ENCODE measurements around the gene TCHH. TPM values are rescaled to one million over a fixed set of nuclear protein-coding genes. Genes with fewer than 3 reads are reported as not detected.

The TCHH gene
- total RNA-seq, 1 donor from 2014 or later, result not detected

DNA sequence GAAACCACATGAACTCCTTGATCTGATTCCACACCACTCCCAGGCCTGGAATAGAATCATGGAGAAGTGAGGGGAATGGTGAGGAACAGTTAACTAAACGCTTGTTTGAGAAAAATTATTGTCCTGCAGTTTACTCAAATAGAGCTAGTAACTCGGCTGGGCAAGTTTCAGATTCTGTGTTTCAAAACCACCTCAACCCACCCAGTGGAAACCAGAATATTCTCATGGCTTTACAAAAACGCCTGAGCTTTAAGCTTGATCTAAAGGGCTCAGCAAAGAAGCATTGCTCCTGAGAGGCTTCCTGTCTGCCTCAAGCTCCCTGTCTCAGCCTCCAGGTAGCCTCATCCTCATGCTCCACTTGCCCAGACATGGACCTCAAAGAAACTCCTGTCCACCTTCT is 42.9 kb downstream of the TCHH start:
- H3K9me3 Mint-ChIP-seq (ENCODE audit: low read depth), result no peaks in the 10 kb centered on the region
- H3K4me3 Mint-ChIP-seq (ENCODE audit: unreplicated experiment), result no peak overlapping the region
- TF ChIP-seq, protein P1, sequence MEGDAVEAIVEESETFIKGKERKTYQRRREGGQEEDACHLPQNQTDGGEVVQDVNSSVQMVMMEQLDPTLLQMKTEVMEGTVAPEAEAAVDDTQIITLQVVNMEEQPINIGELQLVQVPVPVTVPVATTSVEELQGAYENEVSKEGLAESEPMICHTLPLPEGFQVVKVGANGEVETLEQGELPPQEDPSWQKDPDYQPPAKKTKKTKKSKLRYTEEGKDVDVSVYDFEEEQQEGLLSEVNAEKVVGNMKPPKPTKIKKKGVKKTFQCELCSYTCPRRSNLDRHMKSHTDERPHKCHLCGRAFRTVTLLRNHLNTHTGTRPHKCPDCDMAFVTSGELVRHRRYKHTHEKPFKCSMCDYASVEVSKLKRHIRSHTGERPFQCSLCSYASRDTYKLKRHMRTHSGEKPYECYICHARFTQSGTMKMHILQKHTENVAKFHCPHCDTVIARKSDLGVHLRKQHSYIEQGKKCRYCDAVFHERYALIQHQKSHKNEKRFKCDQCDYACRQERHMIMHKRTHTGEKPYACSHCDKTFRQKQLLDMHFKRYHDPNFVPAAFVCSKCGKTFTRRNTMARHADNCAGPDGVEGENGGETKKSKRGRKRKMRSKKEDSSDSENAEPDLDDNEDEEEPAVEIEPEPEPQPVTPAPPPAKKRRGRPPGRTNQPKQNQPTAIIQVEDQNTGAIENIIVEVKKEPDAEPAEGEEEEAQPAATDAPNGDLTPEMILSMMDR (IDR thresholded peaks at IDR 0.05), result no peak
- DNase-seq (ENCODE audit: low spot score), result no peak
- no peak overlapping the region for H3K27ac Mint-ChIP-seq (ENCODE audit: unreplicated experiment)
- no peaks in the 10 kb centered on the region for H3K36me3 Mint-ChIP-seq (ENCODE audit: low read depth)
- no peaks in the 10 kb centered on the region for H3K4me1 Mint-ChIP-seq (ENCODE audit: low read depth)
- H3K27me3 Mint-ChIP-seq (ENCODE audit: low read depth), result peaks cover 56% of the 10 kb centered on the region

DNA sequence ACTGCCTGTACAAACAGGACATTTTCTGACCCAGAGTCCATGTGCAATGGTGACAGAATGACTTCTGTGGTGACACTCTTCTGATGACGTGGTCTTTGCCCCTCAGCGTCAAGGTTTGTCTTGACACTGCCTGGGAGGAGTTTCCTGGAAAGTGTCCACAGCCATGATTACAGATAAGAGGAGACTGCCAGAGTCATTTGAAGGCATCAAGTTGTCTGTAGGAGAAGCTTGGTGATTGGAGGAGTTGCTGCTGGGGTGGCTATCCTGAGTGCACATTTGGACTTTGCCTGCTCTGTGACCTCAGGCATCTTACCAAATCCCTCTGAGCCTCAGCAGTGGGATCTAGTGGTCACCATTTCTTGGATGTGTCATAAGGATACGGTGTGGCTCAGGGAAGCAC is 44.1 kb downstream of the TCHH start:
- Mint-ChIP-seq H3K36me3 (ENCODE audit: low read depth) (no peaks in the 10 kb centered on the region), H3K4me1 (ENCODE audit: low read depth) (no peaks in the 10 kb centered on the region), H3K27me3 (ENCODE audit: low read depth) (peaks cover 57% of the 10 kb centered on the region), H3K9me3 (ENCODE audit: low read depth) (no peaks in the 10 kb centered on the region), H3K4me3 (ENCODE audit: unreplicated experiment) (no peak overlapping the region), H3K27ac (ENCODE audit: unreplicated experiment) (no peak overlapping the region)
- DNase-seq (ENCODE audit: low spot score), result no peak
- TF ChIP-seq, protein P1 (IDR thresholded peaks at IDR 0.05), result no peak

DNA sequence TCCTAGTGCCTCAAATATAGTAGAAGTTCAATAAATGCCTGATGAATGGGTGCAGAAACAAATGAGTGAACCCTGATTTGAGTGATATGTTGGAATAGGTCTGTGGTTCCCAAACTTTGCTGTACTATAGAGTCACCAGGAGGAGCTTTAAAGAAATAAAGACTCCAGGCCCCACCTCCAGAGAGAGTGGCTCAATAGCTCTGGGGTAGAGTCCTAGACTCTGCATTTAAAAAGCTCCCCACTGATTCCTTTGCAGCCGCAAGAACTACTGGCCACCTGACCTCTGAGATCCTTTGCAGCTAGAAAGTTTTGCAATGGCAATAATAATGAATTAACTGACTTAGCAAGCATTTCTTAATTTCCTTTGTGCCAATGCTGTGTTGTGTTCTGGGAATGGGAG is 47.3 kb downstream of the TCHH start:
- H3K4me1 Mint-ChIP-seq (ENCODE audit: low read depth), result no peaks in the 10 kb centered on the region
- H3K27me3 Mint-ChIP-seq (ENCODE audit: low read depth), result peaks cover 47% of the 10 kb centered on the region
- H3K36me3 Mint-ChIP-seq (ENCODE audit: low read depth), result no peaks in the 10 kb centered on the region
- no peak for DNase-seq (ENCODE audit: low spot score)
- no peak overlapping the region for H3K27ac Mint-ChIP-seq (ENCODE audit: unreplicated experiment)
- H3K4me3 Mint-ChIP-seq (ENCODE audit: unreplicated experiment), result no peak overlapping the region
- TF ChIP-seq, protein P1 (IDR thresholded peaks at IDR 0.05), result no peak
- H3K9me3 Mint-ChIP-seq (ENCODE audit: low read depth), result no peaks in the 10 kb centered on the region

DNA sequence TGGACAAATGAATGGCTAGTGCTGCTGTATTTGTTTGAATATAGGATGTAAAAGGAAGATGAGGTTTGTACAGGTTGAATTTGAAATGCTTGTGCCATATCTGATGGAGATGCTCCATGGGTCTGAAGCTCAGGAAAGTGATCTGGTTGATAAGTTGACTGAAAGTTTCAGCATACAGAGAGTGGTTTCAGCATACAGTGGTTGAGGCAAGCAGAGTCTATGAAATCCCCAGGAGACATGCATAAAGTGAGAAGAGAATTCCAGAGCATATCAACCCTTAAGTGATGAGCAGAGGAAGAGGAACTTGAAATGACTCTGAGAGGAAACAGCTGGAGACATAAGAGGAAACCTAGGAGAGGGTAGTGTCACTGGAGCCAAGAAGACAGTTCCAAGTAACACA is 48.1 kb downstream of the TCHH start:
- no peak overlapping the region for H3K27ac Mint-ChIP-seq (ENCODE audit: unreplicated experiment)
- H3K4me3 Mint-ChIP-seq (ENCODE audit: unreplicated experiment), result no peak overlapping the region
- TF ChIP-seq, protein P1 (IDR thresholded peaks at IDR 0.05), result no peak
- no peaks in the 10 kb centered on the region for H3K4me1 Mint-ChIP-seq (ENCODE audit: low read depth)
- H3K36me3 Mint-ChIP-seq (ENCODE audit: low read depth), result no peaks in the 10 kb centered on the region
- H3K9me3 Mint-ChIP-seq (ENCODE audit: low read depth), result no peaks in the 10 kb centered on the region
- DNase-seq (ENCODE audit: low spot score), result no peak
- peaks cover 44% of the 10 kb centered on the region for H3K27me3 Mint-ChIP-seq (ENCODE audit: low read depth)

DNA sequence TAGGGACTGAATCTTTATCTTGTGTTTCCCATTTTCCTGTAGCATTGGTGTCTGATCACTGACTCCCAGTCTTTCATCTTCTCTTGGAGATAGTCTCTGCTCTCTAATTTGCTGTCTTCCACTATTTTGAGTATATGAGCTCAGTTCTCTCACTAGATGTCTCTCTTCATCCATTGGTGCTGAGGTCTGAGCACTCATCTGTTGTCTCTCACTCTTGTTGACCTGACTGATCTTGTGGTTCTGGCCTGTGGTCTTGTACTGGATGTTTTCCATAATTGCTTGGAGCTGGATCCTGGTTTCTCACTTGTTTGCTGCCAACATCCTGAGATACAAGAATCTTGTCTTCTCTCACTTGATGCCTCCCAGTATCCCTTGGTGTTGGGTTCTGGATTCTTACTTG is 53.3 kb downstream of the TCHH start:
- DNase-seq (ENCODE audit: low spot score), result no peak
- no peak overlapping the region for H3K4me3 Mint-ChIP-seq (ENCODE audit: unreplicated experiment)
- no peaks in the 10 kb centered on the region for H3K4me1 Mint-ChIP-seq (ENCODE audit: low read depth)
- TF ChIP-seq, protein P1 (IDR thresholded peaks at IDR 0.05), result no peak
- peaks cover 29% of the 10 kb centered on the region for H3K27me3 Mint-ChIP-seq (ENCODE audit: low read depth)
- H3K27ac Mint-ChIP-seq (ENCODE audit: unreplicated experiment), result no peak overlapping the region
- H3K9me3 Mint-ChIP-seq (ENCODE audit: low read depth), result no peaks in the 10 kb centered on the region
- H3K36me3 Mint-ChIP-seq (ENCODE audit: low read depth), result no peaks in the 10 kb centered on the region

Other genes starting within 250 kb of the TCHH start
- 6.9 to 12.5 TPM (median 7.0 TPM) in 3 replicates for gene THEM4, start 205.9 kb downstream of the TCHH start, total RNA-seq
- gene S100A10, start 121.6 kb downstream of the TCHH start, total RNA-seq, result 454 to 578 TPM (median 560 TPM) in 3 replicates
- gene S100A11, start 78.4 kb downstream of the TCHH start, total RNA-seq, result 546 to 749 TPM (median 741 TPM) in 3 replicates
- gene TCHHL1, start 26.4 kb downstream of the TCHH start, total RNA-seq, result not detected in 3 replicates
- gene RPTN, start 43.8 kb upstream of the TCHH start, total RNA-seq, result not detected in 3 replicates
- gene HRNR, start 108.7 kb upstream of the TCHH start, total RNA-seq, result not detected in 3 replicates
- not detected in 3 replicates for gene FLG, start 209.8 kb upstream of the TCHH start, total RNA-seq
- gene FLG2, start 244.6 kb upstream of the TCHH start, total RNA-seq, result not detected in 3 replicates

Data from chondrocyte (in vitro differentiated cells).